Measurements from ENCODE around the gene NCCRP1.

Gene NCCRP1

DNA sequence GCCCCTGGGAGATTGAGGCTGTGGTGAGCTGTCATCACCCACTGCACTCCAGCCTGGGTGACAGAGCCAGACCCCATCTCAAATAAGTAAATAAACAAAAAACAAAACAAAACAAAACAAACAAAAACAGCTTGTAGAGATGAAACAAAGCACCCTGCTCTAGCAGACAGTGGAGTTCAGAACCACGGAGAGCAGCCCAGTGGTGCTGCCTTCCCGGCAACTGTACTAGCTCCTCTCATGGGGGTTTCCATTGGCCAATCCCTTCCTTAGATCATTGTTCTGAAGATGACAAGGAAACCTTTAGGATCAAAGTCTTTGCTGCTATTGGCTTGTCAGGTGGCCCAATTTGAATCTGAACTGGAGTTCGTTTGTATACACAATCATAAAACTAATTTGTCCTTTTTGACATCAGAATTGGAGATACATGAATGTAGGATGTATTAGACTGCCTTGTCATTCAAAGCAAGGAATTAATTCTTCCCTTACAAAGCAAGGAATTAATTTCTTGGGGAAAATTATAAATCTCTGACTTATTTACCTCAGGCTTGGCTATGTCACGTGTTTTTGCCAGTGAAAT is 27.0 kb downstream of the NCCRP1 start:
- H3K4me1 Mint-ChIP-seq: no peaks in the 10 kb centered on the region
- H3K27ac Mint-ChIP-seq: no peak overlapping the region
- H3K4me3 Mint-ChIP-seq: no peak overlapping the region
- no peaks in the 10 kb centered on the region for H3K9me3 Mint-ChIP-seq
- TF ChIP-seq, protein P1, sequence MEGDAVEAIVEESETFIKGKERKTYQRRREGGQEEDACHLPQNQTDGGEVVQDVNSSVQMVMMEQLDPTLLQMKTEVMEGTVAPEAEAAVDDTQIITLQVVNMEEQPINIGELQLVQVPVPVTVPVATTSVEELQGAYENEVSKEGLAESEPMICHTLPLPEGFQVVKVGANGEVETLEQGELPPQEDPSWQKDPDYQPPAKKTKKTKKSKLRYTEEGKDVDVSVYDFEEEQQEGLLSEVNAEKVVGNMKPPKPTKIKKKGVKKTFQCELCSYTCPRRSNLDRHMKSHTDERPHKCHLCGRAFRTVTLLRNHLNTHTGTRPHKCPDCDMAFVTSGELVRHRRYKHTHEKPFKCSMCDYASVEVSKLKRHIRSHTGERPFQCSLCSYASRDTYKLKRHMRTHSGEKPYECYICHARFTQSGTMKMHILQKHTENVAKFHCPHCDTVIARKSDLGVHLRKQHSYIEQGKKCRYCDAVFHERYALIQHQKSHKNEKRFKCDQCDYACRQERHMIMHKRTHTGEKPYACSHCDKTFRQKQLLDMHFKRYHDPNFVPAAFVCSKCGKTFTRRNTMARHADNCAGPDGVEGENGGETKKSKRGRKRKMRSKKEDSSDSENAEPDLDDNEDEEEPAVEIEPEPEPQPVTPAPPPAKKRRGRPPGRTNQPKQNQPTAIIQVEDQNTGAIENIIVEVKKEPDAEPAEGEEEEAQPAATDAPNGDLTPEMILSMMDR (IDR thresholded peaks at IDR 0.05): no peak
- no peaks in the 10 kb centered on the region for H3K36me3 Mint-ChIP-seq (ENCODE audit: low read depth)
- peak; percentile 71 for DNase-seq
- H3K27me3 Mint-ChIP-seq (ENCODE audit: low read depth, poor library complexity): peaks cover 77% of the 10 kb centered on the region

DNA sequence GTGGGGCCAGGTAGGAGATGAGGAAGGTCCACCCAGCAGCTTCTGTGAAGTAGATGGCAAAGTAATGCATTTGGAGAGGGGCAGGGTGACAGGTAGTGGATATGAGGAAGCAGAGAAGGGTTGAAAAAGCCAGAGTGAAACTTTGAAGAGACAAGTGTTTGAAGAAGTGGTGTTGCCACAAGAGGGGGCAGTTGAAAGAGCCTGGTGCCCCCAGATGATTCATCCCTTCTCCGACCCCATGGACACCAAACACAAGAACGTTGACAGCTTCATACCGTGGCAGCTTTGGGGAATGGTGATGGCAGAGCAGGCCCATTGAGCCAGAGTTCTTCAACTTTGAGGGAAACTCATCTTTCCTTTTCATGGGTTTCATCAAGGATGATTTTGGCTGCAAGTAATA is 28.1 kb downstream of the NCCRP1 start:
- Mint-ChIP-seq H3K4me3 (no peak overlapping the region), H3K9me3 (no peaks in the 10 kb centered on the region), H3K27me3 (ENCODE audit: low read depth, poor library complexity) (peaks cover 79% of the 10 kb centered on the region), H3K4me1 (no peaks in the 10 kb centered on the region), H3K36me3 (ENCODE audit: low read depth) (no peaks in the 10 kb centered on the region), H3K27ac (no peak overlapping the region)
- TF ChIP-seq, protein P1 (IDR thresholded peaks at IDR 0.05): no peak
- DNase-seq: no peak

DNA sequence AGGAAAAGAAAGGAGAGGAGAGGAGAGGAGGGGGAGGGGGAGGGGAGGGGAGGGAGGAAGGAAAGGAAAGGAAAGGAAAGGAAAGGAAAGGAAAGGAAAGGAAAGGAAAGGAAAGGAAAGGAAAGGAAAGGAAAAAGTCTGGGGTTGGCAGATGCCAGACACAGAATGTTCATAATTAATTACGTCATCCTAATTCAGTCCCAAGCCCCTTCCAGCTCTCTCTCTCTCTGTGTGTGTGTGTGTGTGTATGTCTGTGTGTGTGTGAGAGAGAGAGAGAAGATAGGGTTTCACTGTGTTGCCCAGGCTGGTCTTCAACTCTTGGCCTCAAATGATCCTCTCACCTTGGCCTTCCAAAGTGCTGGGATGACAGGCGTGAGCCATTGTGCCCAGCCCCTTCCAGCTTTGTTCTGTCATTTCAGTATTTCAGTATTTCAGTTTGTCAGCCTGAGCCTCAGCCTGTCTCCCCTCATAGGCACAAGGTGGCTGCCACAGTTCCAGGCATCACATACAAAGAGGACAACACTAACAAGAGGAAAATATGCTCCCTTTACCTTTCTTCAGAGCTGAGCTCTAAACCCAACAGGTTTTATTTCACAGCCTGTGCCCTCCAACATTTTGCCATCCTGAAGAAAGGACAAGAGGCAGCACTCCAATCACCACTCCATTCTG is 33.5 kb downstream of the NCCRP1 start:
- H3K9me3 Mint-ChIP-seq: no peaks in the 10 kb centered on the region
- TF ChIP-seq, protein P1 (IDR thresholded peaks at IDR 0.05): no peak
- no peaks in the 10 kb centered on the region for H3K36me3 Mint-ChIP-seq (ENCODE audit: low read depth)
- no peak overlapping the region for H3K4me3 Mint-ChIP-seq
- H3K27me3 Mint-ChIP-seq (ENCODE audit: low read depth, poor library complexity): peaks cover 93% of the 10 kb centered on the region
- no peak for DNase-seq
- H3K27ac Mint-ChIP-seq: no peak overlapping the region
- H3K4me1 Mint-ChIP-seq: no peaks in the 10 kb centered on the region

DNA sequence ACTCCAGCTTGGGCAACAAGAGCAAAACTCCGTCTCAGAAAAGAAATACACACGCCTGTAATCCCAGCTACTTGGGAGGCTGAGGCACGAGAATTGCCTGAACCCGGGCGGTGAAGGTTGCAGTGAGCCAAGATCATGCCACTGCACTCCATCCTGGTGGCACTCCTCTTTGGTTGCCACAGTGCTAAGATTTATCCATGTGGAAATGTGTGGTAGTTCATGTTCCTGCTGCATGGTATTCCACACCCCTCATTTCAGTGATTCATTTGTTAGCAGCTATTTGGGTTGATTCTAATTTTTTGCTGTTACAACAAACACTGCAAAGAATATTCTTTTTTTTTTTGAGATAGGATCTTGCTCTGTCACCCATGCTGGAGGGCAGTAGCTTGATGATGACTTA is 35.9 kb downstream of the NCCRP1 start:
- Mint-ChIP-seq H3K27me3 (ENCODE audit: low read depth, poor library complexity) (peaks cover 92% of the 10 kb centered on the region), H3K4me1 (no peaks in the 10 kb centered on the region), H3K36me3 (ENCODE audit: low read depth) (no peaks in the 10 kb centered on the region), H3K27ac (no peak overlapping the region), H3K9me3 (no peaks in the 10 kb centered on the region), H3K4me3 (no peak overlapping the region)
- no peak for DNase-seq
- TF ChIP-seq, protein P1 (IDR thresholded peaks at IDR 0.05): no peak

DNA sequence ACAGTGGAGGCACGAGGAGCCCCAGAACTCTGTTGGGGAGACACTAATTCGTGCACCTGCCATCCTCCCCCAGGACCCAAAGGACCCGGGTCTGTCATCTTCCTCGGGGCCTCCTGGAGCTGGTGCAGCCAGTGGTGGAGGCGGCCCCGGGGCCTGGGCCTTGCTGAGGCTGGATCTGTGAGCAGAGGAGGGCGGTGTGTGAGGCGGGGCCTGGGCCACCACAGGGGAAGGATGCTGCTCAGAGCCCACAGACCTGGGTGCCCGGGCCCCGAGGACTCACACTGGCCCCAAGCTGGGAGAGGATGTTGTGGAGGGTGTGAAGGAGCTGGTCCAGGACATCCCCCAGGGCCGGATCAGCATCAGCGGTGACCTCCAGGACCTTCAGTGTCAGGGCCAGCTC is 39.8 kb downstream of the NCCRP1 start:
- Mint-ChIP-seq H3K27me3 (ENCODE audit: low read depth, poor library complexity) (peaks cover 92% of the 10 kb centered on the region), H3K27ac (no peak overlapping the region), H3K4me3 (no peak overlapping the region), H3K9me3 (no peaks in the 10 kb centered on the region), H3K4me1 (no peaks in the 10 kb centered on the region), H3K36me3 (ENCODE audit: low read depth) (no peaks in the 10 kb centered on the region)
- DNase-seq: no peak
- TF ChIP-seq, protein P1 (IDR thresholded peaks at IDR 0.05): no peak
